Psoas muscle (tissue), 8 donors: Measurements from ENCODE around the gene HEATR5A. TPM values are rescaled to one million over a fixed set of nuclear protein-coding genes. Genes with fewer than 3 reads are reported as not detected.

ENCODE experiments used
- ATAC-seq, 4 donors: fragments of 200-7000 bp; cut with Tn5 transposase; one replicate each; pipeline ENCODE4 v1.9.1; 2020; ENCODE audit warnings: moderate library complexity in 3 of 4, mild to moderate bottlenecking in 2 of 4
- DNase-seq, 2 donors: peaks; one replicate each; pipeline ENCODE4 v3.0.0-alpha.2; 2020
- H3K27ac ChIP-seq: fragments of 200-600 bp; one replicate; pipeline ENCODE4 v1.8.0; 2022
- H3K27me3 ChIP-seq, 3 donors: fragments of 200-600 bp in 1 of 3; one replicate each; pipeline versions ENCODE4 v1.6.1 to v1.8.0; 2013 to 2022; ENCODE audit warnings: low read length in 2 of 3, mild to moderate bottlenecking in 2 of 3, moderate library complexity in 1 of 3; ENCODE audit not compliant: insufficient read depth in 3 of 3
- H3K36me3 ChIP-seq, 2 donors: fragments of 200-600 bp in 1 of 2; one replicate each; pipeline versions ENCODE4 v1.6.1 to v1.8.0; 2013 to 2022; ENCODE audit warnings: low read depth in 1 of 2, mild to moderate bottlenecking in 1 of 2, moderate library complexity in 1 of 2; ENCODE audit not compliant: insufficient read depth in 1 of 2
- H3K4me1 ChIP-seq: fragments of 200-600 bp; one replicate; pipeline ENCODE4 v1.8.0; 2022
- H3K4me3 ChIP-seq: fragments of 200-600 bp; one replicate; pipeline ENCODE4 v1.8.0; 2022; ENCODE audit warnings: mild to moderate bottlenecking
- H3K9me3 ChIP-seq: fragments of 200-600 bp; one replicate; pipeline ENCODE4 v1.8.0; 2022
- CTCF ChIP-seq: fragments of 200-600 bp; IDR thresholded peaks from one replicate; pipeline ENCODE4 v1.8.0; 2022; ENCODE audit warnings: antibody characterized with exemption
- WGBS, 3 donors: extraction: QIAGEN DNeasy Blood & Tissue Kit; methylation state at CpG; one replicate each; pipeline versions ENCODE4 v1.1.6 to v1.1.7; 2013; 5-methylcytosine and 5-hydroxymethylcytosine counted together
- intact Hi-C, 2 donors: fragments of 100-400 bp; cut with DNase I; formaldehyde crosslinking; loops; one replicate each; pipeline versions ENCODE4 v1.11.0 to v1.14.2; 2022
- polyA plus RNA-seq, 3 donors: library from polyadenylated mRNA; stranded (reverse); fragments of 200-250 nt; gene quantifications; one replicate each; pipeline ENCODE4 v1.2.3, GENCODE V29; 2013
- total RNA-seq, 4 donors: library from RNA; stranded (reverse); fragmentation: NEBNext Ultra II Directional in 2 of 4; extraction: Animal tissue kit (Norgen Biotek cat#: 25700) in 2 of 4; gene quantifications; one replicate each; pipeline versions ENCODE4 v1.2.1 to v1.2.4, GENCODE V29; 2021 to 2023
- donor health status: healthy with polysubstance abuse.
- donor health status: DM: no; HTN: no; CAD: no; lungs with moderate emphysema.
- donor health status: Bipolar disorder and iron deficiency.
- donor health status: healthy.
- donor health status: DM: yes; HTN: yes; CAD: no.
- donor health status: DM: no; HTN: no; CAD: no.
- donor health status: DM: no; HTN: no; CAD: no.
- donor health status: DM: yes; HTN: yes; CAD: no.

HEATR5A gene
- total and polyA plus RNA-seq, 7 donors, result 10.2 to 40.4 (median 21.5) TPM

- intact Hi-C loops, result no loop called here
- no peak for ATAC-seq
- Histone ChIP-seq H3K9me3 (no peaks in the 10 kb centered on the region), H3K4me1 (peaks cover 16% of the 10 kb centered on the region), H3K27me3 (no peaks in the 10 kb centered on the region), H3K36me3 (peaks cover 0 to 77% of the 10 kb centered on the region in 2 donors), H3K27ac (no peak overlapping the region), H3K4me3 (no peak overlapping the region)
- no peak for DNase-seq
- TF ChIP-seq CTCF, result no peak
- WGBS, 3 donors, result 83 to 85% (median 83%) methylated on average over 3 of the region's 3 CpGs
These were observed 59.3 kb downstream of the HEATR5A start for GRCh38 chr14:31360919-31361662.

- no peak for TF ChIP-seq CTCF
- Histone ChIP-seq H3K27me3 (no peaks in the 10 kb centered on the region), H3K4me1 (peaks cover 20% of the 10 kb centered on the region), H3K36me3 (peaks cover 0 to 43% of the 10 kb centered on the region in 2 donors), H3K4me3 (no peak overlapping the region), H3K9me3 (no peaks in the 10 kb centered on the region), H3K27ac (no peak overlapping the region)
- 65 to 77% (median 70%) methylated on average over 3 of the region's 3 CpGs for WGBS, 3 donors
- DNase-seq (no peak), ATAC-seq (no peak)
- intact Hi-C loops, result loop anchor here (5.0 to 10.0 kb wide), 4 partner anchors 150 to 452 kb away; partner anchors contain the start of gene HECTD1 (in 1 of the 2)
These were observed 63.1 kb downstream of the HEATR5A start for GRCh38 chr14:31357279-31357678.

- Histone ChIP-seq H3K36me3 (peaks cover 0 to 86% of the 10 kb centered on the region in 2 donors), H3K27me3 (no peaks in the 10 kb centered on the region), H3K9me3 (no peaks in the 10 kb centered on the region), H3K4me1 (no peaks in the 10 kb centered on the region), H3K4me3 (no peak overlapping the region), H3K27ac (no peak overlapping the region)
- 92 to 97% (median 96%) methylated on average over 2 of the region's 2 CpGs for WGBS, 3 donors
- no peak for TF ChIP-seq CTCF
- no peak for DNase-seq
- intact Hi-C loops, result loop anchor here in 1 of 2 donors (5.0 kb wide), 1 partner anchor 139 kb away; the partner anchor contains the start of gene HECTD1
- ATAC-seq, result no peak
These were observed 74.3 kb downstream of the HEATR5A start for GRCh38 chr14:31346097-31346496.

- DNase-seq (no peak), ATAC-seq (no peak)
- WGBS, 3 donors, result 97 to 100% (median 100%) methylated on average over 3 of the region's 3 CpGs
- Histone ChIP-seq H3K27ac (peak overlapping the region; percentile 57), H3K27me3 (no peaks in the 10 kb centered on the region), H3K9me3 (no peaks in the 10 kb centered on the region), H3K4me1 (peaks cover 25% of the 10 kb centered on the region), H3K4me3 (no peak overlapping the region), H3K36me3 (peaks cover 0 to 46% of the 10 kb centered on the region in 2 donors)
- no peak for TF ChIP-seq CTCF
- intact Hi-C loops, result no loop called here
These were observed 79.1 kb downstream of the HEATR5A start for GRCh38 chr14:31341280-31341679.
